Testis (tissue), 2 donors: ENCODE measurements around the gene TMOD4.

Experiments
- CTCF ChIP-seq, 3 experiments: fragments of 450-650 bp in 2 of 3; fragments of 200-600 bp in 1 of 3; sonication (generic) in 1 of 3; IDR thresholded peaks; one replicate each; pipeline ENCODE4 v1.5.1; 2016 to 2019; ENCODE audit warnings: antibody characterized with exemption in 3 of 3, mild to moderate bottlenecking in 2 of 3, moderate library complexity in 1 of 3
- POLR2A ChIP-seq: fragments of 450-650 bp; IDR thresholded peaks from one replicate; pipeline ENCODE4 v1.6.1; 2017; ENCODE audit warnings: antibody characterized with exemption, mild to moderate bottlenecking, moderate library complexity

DNA sequence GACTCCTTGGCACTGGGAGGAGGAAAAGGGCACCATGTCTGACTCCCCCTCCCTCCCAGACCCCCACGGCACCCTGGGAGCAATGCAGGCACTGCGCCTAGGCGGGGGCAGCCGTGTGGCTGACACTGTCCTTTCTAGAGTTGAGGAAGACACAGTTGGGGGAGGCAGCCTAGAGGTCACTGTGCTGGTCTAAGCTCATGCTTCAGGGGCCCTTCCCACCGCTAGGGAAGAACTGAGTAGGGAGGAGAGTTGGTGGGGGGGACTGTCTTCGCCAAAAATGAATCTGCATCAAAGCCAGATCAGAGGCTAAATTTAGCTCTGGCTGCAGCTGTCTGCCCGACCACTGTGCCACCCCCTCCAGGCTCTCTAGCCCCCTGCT is 32.7 kb downstream of the TMOD4 start:
- TF ChIP-seq CTCF (IDR thresholded peaks at IDR 0.05) (no peak), POLR2A (no peak)
